ENCODE measurements around the gene PSMA3. TPM values are rescaled to one million over a fixed set of nuclear protein-coding genes. Genes with fewer than 3 reads are reported as not detected.

PSMA3 gene
- total and polyA plus RNA-seq, 4 donors: 54.6 to 192 (median 113) TPM

- 70% methylated on average over 1 of the region's 1 CpG for WGBS
Observed at GRCh38 chr14:58313699-58314098, 69.1 kb downstream of the PSMA3 start.

GRCh38 chr14:58315606-58316005, 71.0 kb downstream of the PSMA3 start:
- no peak overlapping the region for H3K4me3 ChIP-seq (ENCODE audit: low read depth in 1 of 3, low read length in 3 of 3)
- DNase-seq (ENCODE audit: low spot score): no peak

More at GRCh38 chr14:58313699-58314098, 69.1 kb downstream of the PSMA3 start:
- H3K27ac ChIP-seq (ENCODE audit: low read depth in 1 of 2, low read length in 2 of 2): no peak overlapping the region
- DNase-seq (ENCODE audit: low spot score): no peak
- H3K4me1 ChIP-seq (ENCODE audit: control insufficient read depth in 4 of 4, insufficient read depth in 4 of 4, low read length in 3 of 4): no peaks in the 10 kb centered on the region
- no peaks in the 10 kb centered on the region for H3K9me3 ChIP-seq (ENCODE audit: control insufficient read depth in 4 of 4, low read length in 3 of 4)
- peaks cover 1 to 26% (median 20%) of the 10 kb centered on the region in 4 donors for H3K36me3 ChIP-seq (ENCODE audit: control insufficient read depth in 4 of 4, insufficient read depth in 3 of 4, low read depth in 1 of 4, low read length in 3 of 4)
- TF ChIP-seq MAX (IDR thresholded peaks at IDR 0.05) (no peak), FOXA2 (IDR thresholded peaks at IDR 0.05) (no peak), CTCF (IDR thresholded peaks at IDR 0.05; ENCODE audit: low read depth, low read length, missing input control) (no peak)
- no peaks in the 10 kb centered on the region for H3K27me3 ChIP-seq (ENCODE audit: control insufficient read depth in 4 of 4, insufficient read depth in 4 of 4, low read length in 3 of 4)
- no peak overlapping the region for H3K4me3 ChIP-seq (ENCODE audit: low read depth in 1 of 3, low read length in 3 of 3)
- no peak overlapping the region for H3K9ac ChIP-seq (ENCODE audit: low read depth in 1 of 2, low read length in 2 of 2)

More at GRCh38 chr14:58315606-58316005, 71.0 kb downstream of the PSMA3 start:
- H3K4me1 ChIP-seq (ENCODE audit: control insufficient read depth in 4 of 4, insufficient read depth in 4 of 4, low read length in 3 of 4): no peaks in the 10 kb centered on the region
- no peaks in the 10 kb centered on the region for H3K9me3 ChIP-seq (ENCODE audit: control insufficient read depth in 4 of 4, low read length in 3 of 4)
- no peak overlapping the region for H3K27ac ChIP-seq (ENCODE audit: low read depth in 1 of 2, low read length in 2 of 2)
- no peak for TF ChIP-seq RAD21 (IDR thresholded peaks at IDR 0.05)
- TF ChIP-seq SP1 (IDR thresholded peaks at IDR 0.05): no peak
- TF ChIP-seq GABPA (IDR thresholded peaks at IDR 0.05 in 1 of 2, conservative IDR thresholded peaks at IDR 0.05 in 1 of 2): no peak
- no peak for TF ChIP-seq EGR1 (IDR thresholded peaks at IDR 0.05; ENCODE audit: low read depth in 2 of 2)
- TF ChIP-seq FOXA2 (IDR thresholded peaks at IDR 0.05): no peak
- TF ChIP-seq CTCF (IDR thresholded peaks at IDR 0.05; ENCODE audit: low read depth, low read length, missing input control): no peak
- no peak for TF ChIP-seq REST (IDR thresholded peaks at IDR 0.05)
- TF ChIP-seq MAX (IDR thresholded peaks at IDR 0.05): no peak
- peaks cover 4 to 30% (median 26%) of the 10 kb centered on the region in 4 donors for H3K36me3 ChIP-seq (ENCODE audit: control insufficient read depth in 4 of 4, insufficient read depth in 3 of 4, low read depth in 1 of 4, low read length in 3 of 4)
- H3K27me3 ChIP-seq (ENCODE audit: control insufficient read depth in 4 of 4, insufficient read depth in 4 of 4, low read length in 3 of 4): no peaks in the 10 kb centered on the region
- H3K9ac ChIP-seq (ENCODE audit: low read depth in 1 of 2, low read length in 2 of 2): no peak overlapping the region
- WGBS: 94% methylated on average over 1 of the region's 1 CpG

Small RNAs within 50 kb of the gene (small RNA-seq; reads per million reads assigned to genes)
- gene RNU6-341P: not detected

Other genes starting within 250 kb of the PSMA3 start
- gene ARMH4, start 92.6 kb upstream of the PSMA3 start, total RNA-seq: 1 to 10 TPM in 1 of 2 donors, under 1 TPM in 1; 0.67 to 3.2 TPM
- under 1 TPM; 0.38 to 0.40 TPM for gene ARMH4, start 92.6 kb upstream of the PSMA3 start, polyA plus RNA-seq
- gene ACTR10, start 44.7 kb upstream of the PSMA3 start, total RNA-seq: 10 to 100 TPM; 19.2 to 29.7 TPM
- gene ACTR10, start 44.7 kb upstream of the PSMA3 start, polyA plus RNA-seq: 10 to 100 TPM; 20.6 to 42.0 TPM
- gene ARID4A, start 53.7 kb downstream of the PSMA3 start, total RNA-seq: 10 to 100 TPM; 10.1 to 13.9 TPM
- 10 to 100 TPM in 1 of 2 donors, 1 to 10 TPM in 1; 3.8 to 26.9 TPM for gene ARID4A, start 53.7 kb downstream of the PSMA3 start, polyA plus RNA-seq
- gene TOMM20L, start 151.1 kb downstream of the PSMA3 start, total RNA-seq: not detected
- not detected for gene TOMM20L, start 151.1 kb downstream of the PSMA3 start, polyA plus RNA-seq
- gene TIMM9, start 182.7 kb downstream of the PSMA3 start, total RNA-seq: 10 to 100 TPM in 1 of 2 donors, 1 to 10 TPM in 1; 8.4 to 14.5 TPM
- 10 to 100 TPM; 20.2 to 38.1 TPM for gene TIMM9, start 182.7 kb downstream of the PSMA3 start, polyA plus RNA-seq
- 10 to 100 TPM in 1 of 2 donors, 1 to 10 TPM in 1; 9.9 to 18.2 TPM for gene KIAA0586, start 182.9 kb downstream of the PSMA3 start, total RNA-seq
- 1 to 10 TPM; 3.6 to 5.8 TPM for gene KIAA0586, start 182.9 kb downstream of the PSMA3 start, polyA plus RNA-seq